Inferior parietal cortex (tissue), 1 donor: ENCODE data around the gene UBAP2.
"Not testable (repeated sequence)": the region's sequence is repeated elsewhere in the genome, so short reads cannot be mapped to it uniquely, and the experiment has no call there.

Experiments
- DNase-seq: peaks from one replicate; pipeline ENCODE4 v3.0.0-alpha.2; 2016; ENCODE audit errors: extremely low spot score

The UBAP2 gene

GRCh38 chr9:33964086-33964768, 84.5 kb downstream of the UBAP2 start:
- DNase-seq, result no peak

GRCh38 chr9:33962468-33962867, 86.2 kb downstream of the UBAP2 start:
- not testable (repeated sequence) for DNase-seq

- DNase-seq, result no peak
Observed at GRCh38 chr9:33959725-33960124, 89.0 kb downstream of the UBAP2 start.

- no peak for DNase-seq
Observed at GRCh38 chr9:33956544-33956943, 92.1 kb downstream of the UBAP2 start.

- DNase-seq, result no peak
Observed at GRCh38 chr9:33952066-33952465, 96.6 kb downstream of the UBAP2 start.

- DNase-seq, result no peak
Observed at GRCh38 chr9:33950371-33950770, 98.3 kb downstream of the UBAP2 start.

GRCh38 chr9:33946779-33947535, 101.7 kb downstream of the UBAP2 start:
- DNase-seq, result no peak

DNA sequence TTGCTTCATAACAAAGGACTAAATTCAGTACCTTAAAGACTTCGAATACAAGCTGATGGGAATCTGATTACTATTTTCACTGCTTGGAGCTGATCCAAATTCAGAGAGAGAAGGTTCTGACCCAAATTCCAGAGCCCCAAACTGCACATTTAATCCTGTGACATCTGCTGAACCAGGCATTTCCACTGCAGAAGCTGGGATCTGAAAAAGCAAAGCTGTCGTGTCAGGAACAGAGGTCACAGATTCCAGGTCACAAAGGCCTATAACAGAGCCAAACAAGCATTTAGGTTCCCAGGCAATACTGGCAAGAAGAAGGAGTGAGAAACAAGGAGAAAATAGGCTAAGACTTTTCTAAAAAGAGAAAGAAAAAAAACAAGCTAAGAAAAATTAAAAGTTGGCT, 105.3 kb downstream of the UBAP2 start:
- DNase-seq, result no peak

DNA sequence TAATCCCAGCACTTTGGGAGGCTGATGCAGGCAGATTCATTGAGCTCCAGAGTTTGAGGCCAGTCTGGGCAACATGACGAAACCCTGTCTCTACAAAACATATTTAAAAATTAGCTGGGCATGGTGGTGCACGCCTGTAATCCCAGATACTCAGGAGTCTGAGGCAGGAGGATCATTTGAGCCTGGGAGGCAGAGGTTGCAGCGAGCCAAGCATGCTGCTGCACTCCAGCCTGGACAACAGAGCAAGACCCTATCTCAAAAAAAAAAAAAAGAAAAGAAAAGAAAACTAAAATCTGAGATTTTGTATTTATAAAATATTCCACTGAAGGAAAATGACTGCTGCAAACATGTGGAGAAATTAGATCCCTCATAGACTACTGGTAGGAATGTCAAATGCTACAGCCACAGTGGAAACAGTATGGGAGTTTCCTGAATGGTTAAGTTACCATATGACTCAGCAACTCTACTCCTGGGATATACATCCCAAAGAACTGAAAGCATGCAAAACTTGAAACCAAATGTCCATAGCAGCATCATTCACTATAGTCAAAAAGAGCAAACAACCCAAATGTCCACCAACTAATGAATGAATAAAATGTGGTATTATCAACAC, 106.1 kb downstream of the UBAP2 start:
- DNase-seq, result no peak

GRCh38 chr9:33939924-33940874, 108.5 kb downstream of the UBAP2 start:
- no peak for DNase-seq

DNA sequence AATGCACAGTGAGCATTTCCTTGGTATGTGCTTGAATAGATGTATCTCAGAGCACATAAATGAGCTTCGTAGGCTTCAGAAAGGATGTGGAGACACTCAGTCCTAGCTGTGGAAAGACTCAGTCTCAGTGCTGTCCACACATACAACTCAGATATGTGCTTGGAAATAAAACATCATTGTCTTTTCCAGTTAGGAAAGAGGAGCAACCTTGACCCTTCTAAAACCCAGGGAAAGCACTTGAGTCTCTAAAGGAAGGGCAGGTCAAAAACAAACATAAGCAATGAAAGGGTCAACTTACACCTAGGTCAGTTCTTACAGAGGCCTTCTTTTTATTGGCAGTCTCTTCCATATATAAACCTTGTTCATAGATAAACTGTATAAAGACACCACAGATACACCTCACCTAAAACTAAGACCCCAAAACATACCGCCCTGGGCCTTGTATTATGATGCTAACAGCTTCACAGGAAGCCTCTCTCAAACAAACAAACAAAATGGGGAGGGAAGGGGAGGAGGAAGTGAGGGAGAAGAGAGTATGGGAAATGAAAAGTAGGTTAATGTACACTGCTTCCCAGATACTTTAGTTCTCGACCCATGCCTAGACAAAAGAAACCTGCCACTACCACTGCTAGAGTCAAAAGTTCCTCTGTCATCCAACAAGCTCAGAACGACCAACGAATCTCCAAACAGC, 114.4 kb downstream of the UBAP2 start:
- DNase-seq, result no peak

- DNase-seq, result no peak
Observed at GRCh38 chr9:33932078-33932807, 116.4 kb downstream of the UBAP2 start.

DNA sequence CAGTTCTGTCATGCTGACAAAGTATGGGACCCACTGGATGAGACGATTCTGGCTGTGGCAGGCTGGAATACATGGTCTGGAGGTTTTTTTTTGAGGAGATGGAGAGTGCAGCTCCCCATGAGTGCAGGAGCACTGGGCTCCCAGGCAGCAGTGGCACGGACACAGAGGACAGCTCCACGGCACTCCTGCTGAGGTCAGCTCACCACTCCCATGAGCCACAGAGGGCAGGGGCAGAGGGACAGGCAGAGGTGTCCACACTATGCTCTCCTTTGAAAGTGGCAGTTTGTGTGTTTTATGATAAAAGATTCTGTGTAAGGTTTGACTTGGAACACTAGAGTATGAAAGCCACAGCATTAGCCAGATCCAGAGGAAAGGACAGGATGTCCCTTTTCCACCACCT, 117.4 kb downstream of the UBAP2 start:
- no peak for DNase-seq

GRCh38 chr9:33927694-33928093, 121.0 kb downstream of the UBAP2 start:
- no peak for DNase-seq

GRCh38 chr9:33926746-33927485, 121.8 kb downstream of the UBAP2 start:
- no peak for DNase-seq

- peak; percentile 81 for DNase-seq
Observed at GRCh38 chr9:33924978-33925797, 123.5 kb downstream of the UBAP2 start.

GRCh38 chr9:33923998-33924701, 124.5 kb downstream of the UBAP2 start:
- no peak for DNase-seq

- no peak for DNase-seq
Observed at GRCh38 chr9:33923079-33923478, 125.6 kb downstream of the UBAP2 start.
